Fibroblast of lung (primary cell): Measurements from ENCODE around the gene THAP10.

ENCODE experiments used
- EZH2 ChIP-seq: IDR thresholded peaks from 2 replicates; pipeline ENCODE4 v1.5.1; 2012; ENCODE audit warnings: low read length, control low read depth, mild to moderate bottlenecking; ENCODE audit errors: missing control alignments
- TF ChIP-seq, protein P1 (sequence below), 2 donors: IDR thresholded peaks in 1 of 2; conservative IDR thresholded peaks in 1 of 2; 1 replicate in 1 of 2; 2 replicates in 1 of 2; pipeline ENCODE4 v1.5.1; 2011 to 2012; ENCODE audit warnings: low read length in 2 of 2, control low read depth in 1 of 2, inconsistent platforms in 1 of 2, low read depth in 1 of 2, mild to moderate bottlenecking in 1 of 2

DNA sequence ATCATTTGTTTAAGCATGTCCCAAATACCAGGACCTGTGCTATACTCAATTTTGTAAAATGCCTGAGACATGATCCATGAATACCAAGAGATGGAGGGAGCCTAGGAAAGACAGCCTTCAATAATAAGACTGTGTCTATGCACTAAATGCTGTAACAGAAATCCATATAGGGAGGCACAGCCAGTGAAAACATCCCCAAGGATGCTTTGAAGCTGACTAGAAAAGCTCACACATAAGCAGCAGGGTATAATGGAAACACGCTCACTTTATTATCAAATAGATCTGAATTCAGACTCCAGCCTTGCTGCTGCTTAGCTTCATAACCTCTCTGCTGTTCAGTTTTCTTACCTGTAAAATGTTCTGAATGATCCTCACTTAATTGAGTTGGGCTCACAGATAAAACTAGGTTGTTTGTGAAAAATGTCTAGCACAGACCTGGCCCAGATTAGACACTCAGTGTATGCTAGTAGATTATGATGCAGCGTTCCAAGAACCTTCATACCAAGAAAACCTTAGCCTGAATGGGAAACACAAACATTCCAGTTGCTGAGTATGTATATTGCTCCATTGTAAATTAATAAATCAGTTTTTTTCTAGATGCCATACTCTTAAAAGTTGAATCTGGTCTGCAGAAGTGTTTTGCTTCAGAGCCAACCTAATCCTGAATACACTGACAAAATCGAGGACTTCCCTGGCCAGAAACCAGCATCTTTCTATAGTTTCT, 34.5 kb downstream of the THAP10 start:
- TF ChIP-seq, protein P1, sequence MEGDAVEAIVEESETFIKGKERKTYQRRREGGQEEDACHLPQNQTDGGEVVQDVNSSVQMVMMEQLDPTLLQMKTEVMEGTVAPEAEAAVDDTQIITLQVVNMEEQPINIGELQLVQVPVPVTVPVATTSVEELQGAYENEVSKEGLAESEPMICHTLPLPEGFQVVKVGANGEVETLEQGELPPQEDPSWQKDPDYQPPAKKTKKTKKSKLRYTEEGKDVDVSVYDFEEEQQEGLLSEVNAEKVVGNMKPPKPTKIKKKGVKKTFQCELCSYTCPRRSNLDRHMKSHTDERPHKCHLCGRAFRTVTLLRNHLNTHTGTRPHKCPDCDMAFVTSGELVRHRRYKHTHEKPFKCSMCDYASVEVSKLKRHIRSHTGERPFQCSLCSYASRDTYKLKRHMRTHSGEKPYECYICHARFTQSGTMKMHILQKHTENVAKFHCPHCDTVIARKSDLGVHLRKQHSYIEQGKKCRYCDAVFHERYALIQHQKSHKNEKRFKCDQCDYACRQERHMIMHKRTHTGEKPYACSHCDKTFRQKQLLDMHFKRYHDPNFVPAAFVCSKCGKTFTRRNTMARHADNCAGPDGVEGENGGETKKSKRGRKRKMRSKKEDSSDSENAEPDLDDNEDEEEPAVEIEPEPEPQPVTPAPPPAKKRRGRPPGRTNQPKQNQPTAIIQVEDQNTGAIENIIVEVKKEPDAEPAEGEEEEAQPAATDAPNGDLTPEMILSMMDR (conservative IDR thresholded peaks at IDR 0.05 in 1 of 2, IDR thresholded peaks at IDR 0.05 in 1 of 2; ENCODE audit: low read depth in 1 of 2, low read length in 2 of 2), result no peak
- TF ChIP-seq EZH2, result no peak
